HG03342 (cell line): ENCODE results near the gene VTA1.
A peak's percentile ranks its signal among the peaks of the same experiment; 100 is the strongest.
"Not testable (repeated sequence)": the region's sequence is repeated elsewhere in the genome, so short reads cannot be mapped to it uniquely, and the experiment has no call there.

Experiments
- ATAC-seq: cut with Tn5 transposase; IDR thresholded peaks from one replicate; pipeline ENCODE4 v1.9.1; 2021; ENCODE audit warnings: mild to moderate bottlenecking, moderate library complexity; ENCODE audit not compliant: unreplicated experiment

VTA1 gene, protein sequence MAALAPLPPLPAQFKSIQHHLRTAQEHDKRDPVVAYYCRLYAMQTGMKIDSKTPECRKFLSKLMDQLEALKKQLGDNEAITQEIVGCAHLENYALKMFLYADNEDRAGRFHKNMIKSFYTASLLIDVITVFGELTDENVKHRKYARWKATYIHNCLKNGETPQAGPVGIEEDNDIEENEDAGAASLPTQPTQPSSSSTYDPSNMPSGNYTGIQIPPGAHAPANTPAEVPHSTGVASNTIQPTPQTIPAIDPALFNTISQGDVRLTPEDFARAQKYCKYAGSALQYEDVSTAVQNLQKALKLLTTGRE

DNA sequence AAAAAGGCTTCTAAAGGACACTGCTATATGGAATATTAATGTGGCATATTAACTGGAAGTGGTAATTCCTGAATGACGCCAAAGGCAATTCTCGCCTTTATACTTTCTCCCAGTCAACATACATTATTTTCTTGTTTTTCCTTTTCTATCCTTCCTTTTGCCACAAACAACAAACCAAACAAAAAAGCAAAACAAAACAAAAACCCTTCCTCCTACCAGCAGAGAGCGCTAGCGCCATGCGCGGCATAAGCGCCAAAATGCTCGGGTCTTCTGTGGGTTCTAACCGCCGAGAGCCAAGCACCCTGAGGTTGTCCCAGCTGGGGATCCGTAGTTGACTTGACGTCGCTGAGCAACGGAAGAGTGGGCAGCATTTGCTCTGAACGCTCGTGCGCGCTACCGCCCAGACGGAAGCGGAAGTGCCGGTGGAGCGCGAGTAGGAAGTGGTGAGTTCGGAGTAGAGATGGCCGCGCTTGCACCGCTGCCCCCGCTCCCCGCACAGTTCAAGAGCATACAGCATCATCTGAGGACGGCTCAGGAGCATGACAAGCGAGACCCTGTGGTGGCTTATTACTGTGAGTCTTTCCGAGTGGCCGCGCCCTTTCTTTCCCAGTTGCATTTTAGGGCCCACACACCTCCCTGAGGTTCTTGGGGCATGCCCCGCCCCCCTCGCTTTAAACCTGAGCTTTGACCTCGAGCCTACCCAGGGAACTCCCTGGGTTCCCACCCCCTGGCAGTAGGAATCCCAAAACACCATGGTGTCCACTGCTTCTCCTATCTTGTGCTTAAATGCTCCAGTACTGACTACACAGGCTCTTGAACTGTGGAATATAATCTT is at the start of gene VTA1, which contains the start of gene NMBR:
VTA1 (plus strand) TSS at position 436 of the 835 bp plus-strand sequence; CDS start at position 461, 25 bp downstream.
NMBR (minus strand) TSS at position 295 of the 835 bp plus-strand sequence. CDS start 58,464 bp downstream, outside the sequence.
- ATAC-seq: peak; percentile 99

DNA sequence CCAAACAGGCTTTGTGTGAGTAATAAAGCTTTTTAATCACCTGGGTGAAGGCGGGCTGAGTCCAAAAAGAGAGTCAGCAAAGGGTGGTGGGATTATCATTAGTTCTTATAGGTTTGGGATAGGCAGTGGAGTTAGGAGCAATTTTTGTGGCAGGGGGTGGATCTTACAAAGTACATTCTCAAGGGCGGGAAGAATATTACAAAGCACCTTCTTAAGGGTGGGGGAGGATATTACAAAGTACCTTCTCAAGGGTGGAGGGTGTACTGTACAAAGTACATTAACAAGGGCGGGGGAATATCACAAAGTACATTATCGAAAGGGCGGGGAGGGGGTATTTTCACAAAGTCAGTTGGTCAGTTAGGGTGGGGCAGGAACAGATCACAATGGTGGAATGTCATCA is 42.2 kb upstream of the VTA1 start:
- ATAC-seq: not testable (repeated sequence)

DNA sequence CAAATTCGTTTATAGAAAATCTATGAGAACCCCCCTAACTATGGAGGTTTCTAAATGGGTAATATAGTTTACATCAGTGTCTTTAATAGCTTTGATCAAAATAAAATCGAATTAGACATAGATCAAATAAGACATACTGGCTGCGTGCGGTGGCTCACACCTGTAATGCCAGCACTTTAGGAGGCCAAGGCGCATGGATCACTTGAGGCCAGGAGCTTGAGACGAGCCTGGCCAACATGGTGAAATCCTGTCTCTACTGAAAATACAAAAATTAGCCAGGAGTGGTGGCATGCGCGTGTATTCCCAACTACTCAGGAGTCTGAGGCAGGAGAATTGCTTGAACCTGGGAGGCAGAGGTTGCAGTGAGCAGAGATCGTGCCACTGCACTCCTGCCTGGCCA is 36.2 kb upstream of the VTA1 start:
- not testable (repeated sequence) for ATAC-seq

DNA sequence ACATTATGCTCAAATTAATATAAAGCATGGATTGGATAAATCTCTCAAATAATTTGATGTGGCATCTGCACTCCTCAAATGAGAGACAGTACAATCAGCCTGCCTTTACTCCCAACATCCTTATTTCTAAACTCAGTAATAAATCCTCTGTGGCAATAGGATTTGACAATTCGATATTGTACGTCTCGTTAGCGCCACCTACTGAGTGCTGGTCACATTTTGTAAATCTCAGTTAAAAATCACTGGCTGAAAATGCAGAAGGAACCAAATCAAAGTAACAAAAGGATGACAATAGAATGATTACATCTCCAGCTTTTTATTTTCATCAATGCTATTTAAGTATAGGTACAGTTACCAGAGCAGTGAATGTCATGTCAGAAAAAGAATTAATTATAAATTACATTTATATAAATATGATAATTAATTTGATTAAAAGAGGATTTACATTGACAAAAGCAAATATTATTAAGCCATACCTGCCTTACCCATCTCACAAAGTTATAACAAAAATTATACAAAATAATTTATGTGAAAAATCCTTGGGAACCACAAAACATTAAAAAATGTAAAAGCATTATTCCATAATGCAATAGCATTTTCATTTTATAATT is 34.5 kb upstream of the VTA1 start:
- peak; percentile 76 for ATAC-seq

DNA sequence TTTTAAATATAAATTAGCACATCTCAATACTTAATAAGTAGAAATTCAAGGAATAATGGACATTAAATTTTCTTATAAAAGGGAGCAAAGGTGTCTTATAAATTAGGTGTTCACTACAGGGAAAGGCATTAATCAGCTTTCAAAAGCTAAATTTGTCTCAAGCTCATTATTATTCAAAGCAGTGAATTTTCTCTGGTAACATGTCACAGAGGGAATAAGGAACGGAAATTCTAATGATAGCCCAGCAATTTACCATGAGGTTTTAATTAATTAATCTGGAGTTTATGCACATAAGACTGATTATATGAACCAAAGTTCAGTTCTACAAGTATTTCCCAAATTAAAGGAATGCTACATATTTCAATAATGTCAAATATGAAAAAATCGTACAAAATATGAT is 29.7 kb upstream of the VTA1 start:
- ATAC-seq: no peak

DNA sequence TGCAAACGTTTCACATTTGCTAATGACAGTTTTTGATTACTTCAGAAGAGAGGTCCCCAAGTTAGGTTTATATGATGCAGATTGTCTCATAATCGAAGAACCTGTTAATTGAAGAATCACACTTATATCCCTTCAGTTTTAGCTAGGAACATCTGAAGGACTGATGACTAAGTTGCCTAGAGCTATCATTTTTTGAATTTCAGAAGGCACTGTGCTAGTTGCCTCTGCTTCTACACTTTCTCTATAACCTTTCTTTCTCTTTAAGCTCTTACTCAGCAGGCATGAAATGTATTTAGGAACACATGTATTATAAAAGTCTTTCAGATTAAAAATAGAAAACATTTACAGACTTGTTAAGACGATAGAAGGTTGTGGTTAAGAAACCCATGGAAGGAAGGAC is 28.7 kb upstream of the VTA1 start:
- no peak for ATAC-seq

DNA sequence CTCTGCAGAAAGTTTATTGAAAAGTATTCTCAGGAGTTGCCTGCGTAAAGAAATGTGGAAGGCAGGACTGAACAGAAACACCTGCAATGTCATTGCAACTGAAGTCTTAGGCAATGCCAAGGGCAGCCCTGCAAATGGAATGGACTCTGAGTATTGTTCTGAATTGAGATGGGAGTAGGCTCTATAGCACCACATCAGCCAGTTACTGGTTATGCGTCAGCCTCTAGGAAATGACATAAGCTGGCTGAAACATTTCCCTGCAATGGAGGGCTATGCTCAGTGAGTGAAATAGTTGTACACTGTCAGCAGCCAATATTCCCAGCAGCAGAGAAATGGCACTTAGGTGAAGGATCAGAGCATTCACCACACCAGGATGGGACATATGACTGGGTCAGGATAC is 28.1 kb upstream of the VTA1 start:
- no peak for ATAC-seq

DNA sequence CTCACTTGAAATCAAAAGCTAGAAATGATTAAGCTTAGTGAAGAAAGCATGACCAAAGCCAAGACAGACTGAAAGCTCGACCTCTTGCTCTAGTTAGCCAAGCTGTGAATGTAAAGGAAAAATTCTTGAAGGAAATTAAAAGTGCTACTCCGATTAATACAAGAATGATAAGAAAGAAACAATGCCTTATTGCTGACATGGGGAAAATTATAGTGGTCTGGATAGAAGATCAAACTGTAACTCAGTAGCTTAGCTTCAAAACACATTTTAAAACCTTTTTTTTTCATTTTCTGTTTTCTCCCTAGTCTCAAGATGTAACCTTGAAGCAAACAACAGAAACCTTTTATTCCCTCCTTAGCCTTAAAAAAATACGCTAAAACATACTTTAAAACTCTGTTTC is 25.7 kb upstream of the VTA1 start:
- ATAC-seq: no peak

DNA sequence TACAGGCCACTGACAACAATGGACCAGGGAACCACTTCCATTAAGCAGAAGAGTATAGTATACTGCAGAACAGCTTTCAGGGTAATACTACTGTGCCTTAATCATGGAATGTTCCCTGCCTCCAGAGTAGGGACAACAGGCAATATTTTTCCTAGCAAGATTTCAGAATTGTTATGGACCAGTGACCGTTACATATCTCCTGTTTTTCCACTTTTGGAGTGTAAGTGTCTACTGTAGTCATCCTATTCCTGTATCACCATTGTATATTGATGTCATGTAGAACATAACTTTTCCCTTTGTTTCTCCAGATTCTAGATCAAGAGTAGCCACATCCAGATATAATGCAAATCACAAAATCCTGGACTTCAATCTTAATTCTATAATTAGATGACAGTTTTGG is 16.2 kb upstream of the VTA1 start:
- no peak for ATAC-seq

DNA sequence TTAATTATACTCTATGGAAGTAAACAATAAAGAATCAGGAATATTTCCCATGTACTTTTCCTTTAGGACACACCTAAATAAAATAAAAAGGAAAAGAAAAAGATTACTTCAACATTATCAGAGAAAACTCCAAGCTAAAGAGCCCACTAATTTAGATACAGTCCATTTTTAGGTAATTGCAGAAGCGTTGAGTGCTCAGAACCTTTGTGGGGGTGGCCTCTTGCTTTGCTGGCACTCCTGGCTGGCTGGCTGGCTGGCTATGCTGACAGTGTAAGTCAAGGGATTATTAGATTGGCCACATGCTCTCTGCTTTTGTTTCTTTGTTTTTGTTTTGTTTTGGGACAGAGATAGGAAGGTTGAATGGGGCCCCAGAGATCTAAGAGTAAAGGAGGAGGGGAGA is 14.4 kb upstream of the VTA1 start, which contains the start of gene GJE1:
GJE1 (plus strand) TSS at position 301 of the 400 bp plus-strand sequence. CDS start 234 bp downstream, outside the sequence.
- ATAC-seq: no peak

DNA sequence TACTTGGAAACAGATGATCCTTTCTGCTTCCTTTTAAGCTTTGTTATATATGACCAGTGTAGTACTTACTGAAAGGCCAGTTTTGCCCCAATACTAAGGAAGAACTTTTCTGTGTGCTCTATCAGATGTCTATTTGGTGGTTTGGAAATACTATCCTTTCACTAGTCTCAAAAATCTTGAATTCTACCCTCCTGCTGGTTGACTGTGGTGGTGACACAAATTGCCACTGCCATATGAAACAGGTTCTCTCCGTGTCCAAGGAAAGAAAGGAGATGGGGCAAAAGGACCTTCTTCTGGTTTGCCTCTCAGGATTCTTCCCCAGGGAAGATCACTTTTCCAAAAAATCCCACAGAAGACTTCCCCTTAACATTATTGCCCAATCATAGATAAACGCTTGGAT is 8.2 kb upstream of the VTA1 start:
- no peak for ATAC-seq

DNA sequence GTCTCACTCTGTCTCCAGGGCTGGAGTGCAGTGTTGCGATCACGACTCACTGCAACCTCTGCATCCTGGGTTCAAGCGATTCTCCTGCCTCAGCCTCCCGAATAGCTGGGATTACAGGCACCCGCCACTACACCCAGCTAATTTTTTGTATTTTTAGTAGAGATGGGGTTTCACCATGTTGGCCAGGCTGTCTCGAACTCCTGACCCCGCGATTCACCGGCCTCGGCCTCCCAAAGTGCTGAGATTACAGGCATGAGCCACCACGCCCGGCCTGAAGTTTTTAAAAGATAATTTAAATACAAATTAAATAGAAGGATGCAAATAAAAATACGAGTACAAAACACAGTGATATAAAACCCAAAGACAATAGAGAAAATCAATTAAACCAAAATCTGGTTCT is 5.5 kb upstream of the VTA1 start:
- ATAC-seq: not testable (repeated sequence)

DNA sequence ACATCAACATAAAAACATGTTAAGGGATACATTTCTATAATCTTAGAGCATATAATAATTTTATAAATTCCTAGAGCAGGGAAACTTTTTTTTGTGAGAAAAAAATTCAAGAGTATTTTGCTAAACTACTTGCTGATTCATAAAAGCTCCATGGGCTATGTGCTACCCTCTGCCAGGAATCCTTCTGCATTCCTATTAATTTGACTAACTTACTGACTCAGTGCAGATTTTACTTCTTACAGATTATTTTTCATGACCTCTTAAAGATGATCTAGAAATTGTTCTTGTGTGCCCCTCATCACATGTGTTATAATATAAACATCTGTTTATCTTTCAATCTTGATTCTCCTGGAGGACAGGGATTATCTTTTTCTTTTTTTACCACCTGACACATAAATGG is 5.7 kb downstream of the VTA1 start:
- ATAC-seq: no peak

DNA sequence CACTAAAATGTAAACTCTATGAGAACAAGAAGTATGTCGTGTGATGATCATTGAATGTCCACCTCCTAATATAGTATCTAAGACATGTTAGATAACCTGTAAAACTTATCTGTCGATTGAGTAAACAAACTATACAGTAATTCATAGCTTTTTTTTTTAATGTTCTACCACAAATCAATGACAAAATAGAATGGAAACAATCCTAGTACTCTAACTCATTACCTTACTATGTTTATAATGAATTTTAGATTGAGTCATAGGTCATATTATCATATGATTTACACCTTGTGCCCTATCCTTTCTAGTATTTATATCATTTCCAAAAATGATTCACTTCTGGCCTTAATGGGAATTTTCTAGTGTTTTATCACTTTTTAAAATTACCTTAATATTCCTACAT is 6.1 kb downstream of the VTA1 start:
- no peak for ATAC-seq

DNA sequence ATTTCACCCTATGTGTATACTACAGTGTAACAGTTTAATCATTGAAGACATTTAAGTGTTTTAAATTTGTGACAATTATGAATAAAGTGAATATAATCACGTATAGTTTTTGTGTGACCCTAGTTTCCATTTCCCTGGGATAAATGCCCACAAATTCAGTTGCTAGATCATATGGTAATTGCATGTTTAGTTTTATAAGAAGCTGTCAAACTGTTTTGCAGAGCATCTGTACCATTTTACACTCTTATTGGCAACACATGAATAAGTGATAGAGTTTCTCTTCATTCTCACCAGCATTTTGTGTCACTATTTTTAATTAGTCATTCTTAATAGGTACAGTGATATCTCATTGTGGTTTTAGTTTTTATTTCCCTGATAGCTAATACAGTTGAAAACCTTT is 7.3 kb downstream of the VTA1 start:
- ATAC-seq: no peak

DNA sequence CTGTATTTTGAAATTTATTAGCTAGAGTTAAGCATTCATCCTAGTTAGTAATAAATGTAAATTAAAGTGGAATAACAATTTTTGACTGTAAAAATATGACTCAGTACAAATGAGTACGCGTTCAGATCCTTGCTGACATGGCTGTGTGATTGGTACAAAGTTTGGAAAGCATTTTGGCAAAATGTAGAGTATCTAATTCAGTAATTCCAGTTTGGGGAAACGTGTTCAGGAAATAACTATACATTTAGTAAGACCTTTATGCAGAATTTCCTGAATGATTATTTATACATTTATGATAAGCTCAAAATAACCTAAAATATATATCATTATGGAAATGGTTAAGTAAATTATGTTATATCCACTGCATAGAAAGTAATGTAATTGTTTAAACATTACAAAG is 8.0 kb downstream of the VTA1 start:
- no peak for ATAC-seq

DNA sequence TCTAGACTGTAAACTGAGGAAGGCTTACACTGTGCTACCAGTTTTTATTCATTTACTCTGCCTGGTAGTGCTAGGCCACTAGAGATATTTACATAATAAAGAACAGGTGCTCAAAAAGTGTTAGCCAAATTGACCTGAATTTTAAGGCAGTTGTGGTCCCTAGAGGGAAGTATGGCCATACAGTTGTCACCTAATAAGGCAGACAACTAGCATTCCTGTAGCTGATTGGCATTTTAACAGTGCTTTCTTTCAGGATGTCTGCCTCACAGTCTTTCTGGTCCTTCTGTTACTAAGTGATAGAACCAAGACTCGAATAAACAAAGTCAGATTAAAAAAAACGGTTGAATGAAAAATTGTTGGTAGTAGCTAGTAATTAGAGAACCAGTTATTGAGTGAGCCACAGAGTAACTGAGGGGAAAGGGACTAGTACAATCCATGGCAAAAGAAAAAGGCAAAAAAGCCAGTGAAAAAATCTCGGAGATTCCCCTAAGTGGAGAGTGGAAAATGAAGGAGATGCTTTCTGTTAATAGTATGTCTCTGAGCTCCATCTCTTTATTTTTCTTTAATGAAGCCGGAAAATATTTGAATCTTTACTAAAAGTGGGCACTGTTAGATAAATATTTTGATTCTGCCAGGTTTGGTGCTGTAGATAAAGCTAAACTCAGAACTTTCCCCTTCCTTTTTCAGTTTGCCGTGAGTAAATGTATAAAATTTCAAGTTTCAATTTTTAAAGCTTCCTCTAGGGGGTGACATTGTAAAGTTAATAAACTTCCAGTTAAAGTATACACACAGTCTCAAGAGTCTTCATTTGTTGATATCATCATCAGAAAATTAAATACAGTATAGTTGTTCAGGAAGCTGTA is 9.1 kb downstream of the VTA1 start:
- peak; percentile 71 for ATAC-seq

DNA sequence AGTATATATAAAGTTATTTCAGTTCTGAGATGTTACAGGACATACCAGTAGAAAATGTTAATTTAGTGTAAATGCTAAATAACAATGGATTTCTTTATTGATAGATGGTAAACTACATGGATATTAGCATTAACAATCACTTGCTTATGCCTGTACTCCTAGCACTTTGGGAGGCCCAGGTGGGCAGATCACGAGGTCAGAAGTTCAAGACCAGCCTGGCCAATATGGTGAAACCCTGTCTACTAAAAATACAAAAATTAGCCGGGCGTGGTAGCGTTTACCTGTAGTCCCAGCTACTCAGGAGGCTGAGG is 9.7 kb downstream of the VTA1 start:
- not testable (repeated sequence) for ATAC-seq

DNA sequence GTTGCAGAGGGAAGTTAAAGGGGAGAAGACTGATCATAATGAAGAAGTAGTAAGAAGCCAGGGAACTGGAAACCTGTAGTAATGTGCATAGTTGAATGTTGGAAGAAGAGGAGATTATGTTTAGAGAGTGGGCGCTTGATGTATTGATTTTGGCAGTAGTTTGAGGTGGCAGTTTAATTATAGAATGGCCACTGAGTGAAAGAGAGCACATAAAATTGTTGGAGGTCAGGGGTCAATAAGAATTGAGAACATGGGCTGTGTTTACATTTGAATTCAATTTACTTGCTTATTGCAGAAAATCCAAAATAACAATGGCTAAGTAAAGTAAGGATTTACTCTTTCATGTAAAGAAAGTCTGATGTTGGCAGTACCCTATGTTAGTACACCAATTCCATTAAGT is 15.7 kb downstream of the VTA1 start:
- no peak for ATAC-seq

DNA sequence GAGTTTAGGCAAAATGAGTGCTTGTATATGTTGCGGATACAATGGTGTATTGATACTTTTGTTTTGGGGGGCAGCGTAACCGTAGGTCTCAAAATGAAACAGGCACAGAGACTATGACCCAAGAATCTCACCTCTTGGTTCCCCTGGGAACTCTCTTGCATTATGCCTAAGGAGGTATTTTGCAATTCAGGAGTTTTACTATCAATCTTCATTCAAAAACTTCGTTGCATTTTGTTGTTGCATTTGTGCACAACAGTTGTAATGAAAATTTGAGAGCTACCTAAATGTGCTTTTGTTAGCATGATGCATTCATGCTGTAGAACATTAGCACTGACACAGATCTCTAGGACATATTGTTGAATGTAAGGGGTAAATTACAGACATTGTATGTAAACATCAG is 18.2 kb downstream of the VTA1 start:
- no peak for ATAC-seq

DNA sequence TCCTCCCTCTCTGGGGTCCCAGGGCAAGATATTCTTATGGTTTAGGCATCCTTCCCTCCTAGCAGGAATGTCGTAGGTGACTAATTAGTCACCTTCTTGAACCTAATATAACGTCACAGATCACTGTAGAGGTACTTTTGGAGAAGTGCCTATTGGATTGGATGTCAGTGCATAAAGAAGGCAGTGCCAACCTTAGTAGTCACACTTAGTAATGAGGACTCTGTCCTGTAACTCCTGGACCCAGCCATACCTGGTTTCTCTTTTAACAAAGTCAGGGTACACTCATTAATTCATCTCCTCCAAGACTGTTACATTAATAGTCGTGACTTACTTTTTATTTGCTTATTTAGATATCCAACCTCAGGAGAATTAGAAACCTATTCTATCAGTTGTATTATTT is 20.0 kb downstream of the VTA1 start:
- no peak for ATAC-seq
